LNCaP clone FGC (cell line): Measurements from ENCODE around the gene B4GALNT3.

Experiments
- DNase-seq: peaks from one replicate; pipeline ENCODE4 v3.0.0-alpha.2; 2011; ENCODE audit warnings: low read depth
- H3K4me3 ChIP-seq: 2 replicates; pipeline ENCODE4 v1.5.1; 2011; ENCODE audit warnings: mild to moderate bottlenecking, low read depth, low read length, control low read depth
- CTCF ChIP-seq: IDR thresholded peaks from 2 replicates; pipeline ENCODE4 v1.5.1; 2012; ENCODE audit warnings: mild to moderate bottlenecking; ENCODE audit not compliant: control insufficient read depth, insufficient read depth; ENCODE audit errors: extremely low read depth

Gene B4GALNT3

GRCh38 chr12:508795-509194, 49.1 kb downstream of the B4GALNT3 start:
- TF ChIP-seq CTCF, result no peak
- H3K4me3 ChIP-seq, result no peak overlapping the region
- no peak for DNase-seq

- TF ChIP-seq CTCF, result no peak
- no peak overlapping the region for H3K4me3 ChIP-seq
- DNase-seq, result no peak
These were observed 49.8 kb downstream of the B4GALNT3 start for GRCh38 chr12:509500-509899.

GRCh38 chr12:510071-510825, 50.5 kb downstream of the B4GALNT3 start:
- TF ChIP-seq CTCF, result no peak
- H3K4me3 ChIP-seq, result no peak overlapping the region
- DNase-seq, result peak; percentile 63

- no peak for TF ChIP-seq CTCF
- no peak for DNase-seq
These were observed 53.2 kb downstream of the B4GALNT3 start for GRCh38 chr12:512933-513332.

GRCh38 chr12:513446-513845, 53.7 kb downstream of the B4GALNT3 start:
- DNase-seq, result no peak
- H3K4me3 ChIP-seq, result no peak overlapping the region
- TF ChIP-seq CTCF, result no peak

More at GRCh38 chr12:512933-513332, 53.2 kb downstream of the B4GALNT3 start:
- no peak overlapping the region for H3K4me3 ChIP-seq

GRCh38 chr12:517538-517937, 57.8 kb downstream of the B4GALNT3 start:
- no peak overlapping the region for H3K4me3 ChIP-seq
- no peak for TF ChIP-seq CTCF
- DNase-seq, result no peak

- TF ChIP-seq CTCF, result no peak
- no peak for DNase-seq
- no peak overlapping the region for H3K4me3 ChIP-seq
These were observed 60.4 kb downstream of the B4GALNT3 start for GRCh38 chr12:520119-520518.
